ENCODE measurements around the gene SHANK2. TPM values are rescaled to one million over a fixed set of nuclear protein-coding genes. Genes with fewer than 3 reads are reported as not detected.
A peak's percentile ranks its signal among the peaks of the same experiment; 100 is the strongest.

The SHANK2 gene
- 7.6 and 10.0 TPM in 2 replicates for total RNA-seq
- long read RNA-seq, full-length matches to known transcripts, result 2 of 2 reads
- long read RNA-seq, partial matches to known transcripts, result 0 of 2 reads
- long read RNA-seq, other reads (novel, unspliced or antisense), result 0 of 2 reads

GRCh38 chr11:71252269-71252769 lies at the start of gene SHANK2:
Gene SHANK2, minus strand, starts transcription at chr11:71252577. Its CDS starts 105,251 bp downstream, at chr11:71147326.
- Mint-ChIP-seq H3K9me3 (no peaks in the 10 kb centered on the region), H3K4me3 (peak within 1 kb of the TSS; percentile 85), H3K27ac (ENCODE audit: unreplicated experiment) (no peak within 1 kb of the TSS), H3K4me1 (peaks cover 13% of the 10 kb centered on the region), H3K36me3 (ENCODE audit: low read depth) (no peaks in the 10 kb centered on the region), H3K27me3 (ENCODE audit: low read depth) (peaks cover 83% of the 10 kb centered on the region)
- no peak for DNase-seq (ENCODE audit: low read depth, low spot score)
- TF ChIP-seq CTCF (conservative IDR thresholded peaks at IDR 0.05), result no peak

GRCh38 chr11:71301858-71302533 lies 49.6 kb upstream of the SHANK2 start:
- no peak overlapping the region for H3K4me3 Mint-ChIP-seq
- TF ChIP-seq CTCF (conservative IDR thresholded peaks at IDR 0.05), result no peak
- peaks cover 3% of the 10 kb centered on the region for H3K27me3 Mint-ChIP-seq (ENCODE audit: low read depth)
- DNase-seq (ENCODE audit: low read depth, low spot score), result no peak
- no peaks in the 10 kb centered on the region for H3K4me1 Mint-ChIP-seq
- H3K9me3 Mint-ChIP-seq, result no peaks in the 10 kb centered on the region
- H3K36me3 Mint-ChIP-seq (ENCODE audit: low read depth), result no peaks in the 10 kb centered on the region
- no peak overlapping the region for H3K27ac Mint-ChIP-seq (ENCODE audit: unreplicated experiment)

GRCh38 chr11:71301046-71301857 lies 48.9 kb upstream of the SHANK2 start:
- no peak overlapping the region for H3K27ac Mint-ChIP-seq (ENCODE audit: unreplicated experiment)
- H3K36me3 Mint-ChIP-seq (ENCODE audit: low read depth), result no peaks in the 10 kb centered on the region
- peaks cover 2% of the 10 kb centered on the region for H3K9me3 Mint-ChIP-seq
- DNase-seq (ENCODE audit: low read depth, low spot score), result no peak
- TF ChIP-seq CTCF (conservative IDR thresholded peaks at IDR 0.05), result no peak
- H3K27me3 Mint-ChIP-seq (ENCODE audit: low read depth), result peaks cover 3% of the 10 kb centered on the region
- no peaks in the 10 kb centered on the region for H3K4me1 Mint-ChIP-seq
- no peak overlapping the region for H3K4me3 Mint-ChIP-seq

- TF ChIP-seq CTCF (conservative IDR thresholded peaks at IDR 0.05), result no peak
- H3K36me3 Mint-ChIP-seq (ENCODE audit: low read depth), result no peaks in the 10 kb centered on the region
- H3K4me3 Mint-ChIP-seq, result no peak overlapping the region
- no peak overlapping the region for H3K27ac Mint-ChIP-seq (ENCODE audit: unreplicated experiment)
- no peaks in the 10 kb centered on the region for H3K4me1 Mint-ChIP-seq
- peaks cover 3% of the 10 kb centered on the region for H3K27me3 Mint-ChIP-seq (ENCODE audit: low read depth)
- no peak for DNase-seq (ENCODE audit: low read depth, low spot score)
- H3K9me3 Mint-ChIP-seq, result peaks cover 2% of the 10 kb centered on the region
These were observed 47.8 kb upstream of the SHANK2 start for GRCh38 chr11:71300187-71300586.

- no peaks in the 10 kb centered on the region for H3K4me1 Mint-ChIP-seq
- DNase-seq (ENCODE audit: low read depth, low spot score), result no peak
- H3K4me3 Mint-ChIP-seq, result no peak overlapping the region
- no peaks in the 10 kb centered on the region for H3K36me3 Mint-ChIP-seq (ENCODE audit: low read depth)
- H3K27ac Mint-ChIP-seq (ENCODE audit: unreplicated experiment), result no peak overlapping the region
- H3K9me3 Mint-ChIP-seq, result peaks cover 2% of the 10 kb centered on the region
- peaks cover under 1% of the 10 kb centered on the region for H3K27me3 Mint-ChIP-seq (ENCODE audit: low read depth)
- TF ChIP-seq CTCF (conservative IDR thresholded peaks at IDR 0.05), result no peak
These were observed 46.4 kb upstream of the SHANK2 start for GRCh38 chr11:71298761-71299181.

All from neural crest cell (in vitro differentiated cells).